K562 (cell line): Measurements from ENCODE around the gene NCOA1. TPM values are rescaled to one million over a fixed set of nuclear protein-coding genes. Genes with fewer than 3 reads are reported as not detected.

Source experiments
- ATAC-seq: fragments of 200-7000 bp; cut with Tn5 transposase; 3 replicates; pipeline ENCODE4 v1.9.1; 2020; ENCODE audit warnings: moderate library complexity
- BruUV-seq: library from RNA; stranded (reverse); fragments of 400-500 nt; replicated peaks from 2 replicates; lab custom pipeline; 2021; lab: Mats Ljungman, UMichigan
- CTCF ChIA-PET: fragments of 300-600 bp; formaldehyde crosslinking; extraction: SDS; loops from one replicate; lab custom pipeline; 2021; ENCODE audit warnings: low intra/inter-chr PET ratio; lab: Yijun Ruan, JAX
- POLR2A ChIA-PET: fragments of 300-600, 350-650 bp; sonication (Branson Sonifier 250); formaldehyde crosslinking; extraction: SDS; loops from one replicate; lab custom pipeline; 2021; ENCODE audit warnings: antibody characterized with exemption, inconsistent platforms; lab: Yijun Ruan, JAX
- DNase-seq, 4 experiments: peaks; one replicate each; pipeline versions ENCODE4 v3.0.0 to v3.0.0-alpha.2; 2011 to 2018; ENCODE audit warnings: low spot score in 3 of 4, mixed read lengths in 3 of 4; ENCODE audit errors: extremely low read depth in 1 of 4
- FAIRE-seq: peaks from 2 replicates; lab custom pipeline; 2011; peaks lifted over from hg19 to GRCh38; lab: Jason Lieb, UNC
- H2AFZ ChIP-seq: 2 replicates; pipeline ENCODE4 v1.6.0; 2011; ENCODE audit warnings: low read depth, low read length, control low read depth, inconsistent platforms
- H3K27ac ChIP-seq: fragments of 200-600 bp; 3 replicates; pipeline ENCODE4 v1.8.0; 2011; ENCODE audit warnings: low read depth, mild to moderate bottlenecking, control low read depth, inconsistent platforms, low read length, moderate library complexity, mixed read lengths; ENCODE audit errors: extremely low read depth
- H3K27me3 ChIP-seq, 2 experiments: fragments of 300-600 bp in 1 of 2; 2 replicates in 1 of 2; 3 replicates in 1 of 2; pipeline versions ENCODE4 v1.6.0 to v1.8.0; 2011; ENCODE audit warnings: inconsistent platforms in 2 of 2, low read length in 2 of 2, mild to moderate bottlenecking in 1 of 2, mixed read lengths in 1 of 2, moderate library complexity in 1 of 2; ENCODE audit not compliant: control insufficient read depth in 2 of 2, insufficient read depth in 2 of 2
- H3K36me3 ChIP-seq: fragments of 300-600 bp; 3 replicates; pipeline ENCODE4 v1.8.0; 2011; ENCODE audit warnings: mild to moderate bottlenecking, low read length, inconsistent platforms; ENCODE audit not compliant: control insufficient read depth, insufficient read depth
- H3K4me1 ChIP-seq, 2 experiments: fragments of 200-600 bp in 1 of 2; replicated peaks in 1 of 2; 2 replicates in 1 of 2; 3 replicates in 1 of 2; pipeline versions ENCODE4 v1.5.1 to v1.8.0; 2011; ENCODE audit warnings: inconsistent platforms in 2 of 2, low read length in 2 of 2, mild to moderate bottlenecking in 1 of 2, mixed read lengths in 1 of 2, moderate library complexity in 1 of 2; ENCODE audit not compliant: control insufficient read depth in 2 of 2, insufficient read depth in 2 of 2
- H3K4me2 ChIP-seq: 2 replicates; pipeline ENCODE4 v1.6.1; 2011; ENCODE audit warnings: low read length, control low read depth, inconsistent platforms, mixed read lengths; ENCODE audit not compliant: insufficient read depth
- H3K4me3 ChIP-seq: fragments of 200-600 bp; sonication (generic), shearing (Covaris generic); 2 replicates; pipeline ENCODE4 v1.5.1; 2016; ENCODE audit warnings: control low read depth, inconsistent platforms
- H3K79me2 ChIP-seq: fragments of 200-600 bp; 3 replicates; pipeline ENCODE4 v1.8.0; 2011; ENCODE audit warnings: low read length, inconsistent platforms; ENCODE audit not compliant: control insufficient read depth, insufficient read depth
- H3K9ac ChIP-seq, 2 experiments: 2 replicates each; pipeline versions ENCODE4 v1.6.0 to v1.6.1; 2011; ENCODE audit warnings: low read depth in 2 of 2, low read length in 2 of 2, control low read depth in 1 of 2, inconsistent platforms in 1 of 2, mild to moderate bottlenecking in 1 of 2, mixed read lengths in 1 of 2; ENCODE audit not compliant: insufficient read depth in 1 of 2
- H3K9me1 ChIP-seq: one replicate; pipeline ENCODE4 v1.6.0; 2011; ENCODE audit warnings: inconsistent platforms, mild to moderate bottlenecking, low read length, moderate library complexity; ENCODE audit not compliant: control insufficient read depth, insufficient read depth
- H3K9me3 ChIP-seq: replicated peaks from 2 replicates; pipeline ENCODE4 v1.5.1; 2011; ENCODE audit warnings: low read depth, low read length, inconsistent platforms; ENCODE audit not compliant: control insufficient read depth, insufficient read depth
- H4K20me1 ChIP-seq: replicated peaks from 2 replicates; pipeline ENCODE4 v1.6.1; 2011; ENCODE audit warnings: low read length, inconsistent platforms, mixed read lengths; ENCODE audit not compliant: control insufficient read depth, insufficient read depth
- ETV5 ChIP-seq: sonication (generic); formaldehyde crosslinking; IDR thresholded peaks from 2 replicates; pipeline ENCODE4 v1.4.0; 2020; ENCODE audit warnings: low read depth, mild to moderate bottlenecking, missing genetic modification reagents
- TRIM28 ChIP-seq: fragments of 450-650 bp; IDR thresholded peaks from 2 replicates; pipeline ENCODE4 v1.6.1; 2017
- ZBTB1 ChIP-seq: sonication (generic); formaldehyde crosslinking; IDR thresholded peaks from 2 replicates; pipeline ENCODE4 v1.8.1; 2023; ENCODE audit warnings: missing genetic modification reagents, low read depth, mild to moderate bottlenecking, borderline replicate concordance
- WGBS: fragments of 100-300 bp; shearing (Covaris generic); methylation state at CpG from one replicate; pipeline ENCODE4 v1.1.6; 2016; ENCODE audit warnings: low coverage, mixed read lengths; ENCODE audit not compliant: insufficient coverage; ENCODE audit errors: missing lambda C conversion rate; 5-methylcytosine and 5-hydroxymethylcytosine counted together
- in situ Hi-C: fragments of 300-500 bp; cut with MboI; formaldehyde crosslinking; loops from 4 replicates; pipeline ENCODE4 v1.15.0; 2018; ENCODE audit warnings: inconsistent platforms, mixed read lengths
- intact Hi-C: fragments of 100-400 bp; cut with micrococcal nuclease; formaldehyde crosslinking; loops from 2 replicates; pipeline ENCODE4 v1.14.2; 2022
- polyA plus RNA-seq, 8 experiments: library from polyadenylated mRNA; depleted of rRNA in 4 of 8; stranded (reverse) in 5 of 8; unstranded in 3 of 8; fragments of >200 nt; fragmentation: Nextera tagmentation in 2 of 8; fragmentation: Illumina TruSeq in 1 of 8; extraction: Ambion mirVana in 2 of 8; extraction: Trizol in 1 of 8; gene quantifications; 2 replicates each; pipeline versions ENCODE4 v1.2.1 to v1.2.3, GENCODE V29; 2011 to 2014; ENCODE audit warnings: inconsistent platforms in 1 of 8, missing spikeins in 1 of 8
- total RNA-seq, 7 experiments: library from RNA; depleted of rRNA in 6 of 7; stranded (reverse); fragments of >200 nt in 6 of 7; fragmentation: Illumina TruSeq in 2 of 7; extraction: Trizol in 2 of 7; gene quantifications; 2 replicates each; pipeline versions ENCODE4 v1.2.1 to v1.2.3, GENCODE V29; 2011 to 2021; ENCODE audit warnings: low replicate concordance in 1 of 7

The NCOA1 gene
- total and polyA plus RNA-seq, 9 of the 15 experiments (the other 6 are each of a cell fraction or from before 2014, with no cell fraction given), result 4.9 to 25.7 (median 17.0) TPM

DNA sequence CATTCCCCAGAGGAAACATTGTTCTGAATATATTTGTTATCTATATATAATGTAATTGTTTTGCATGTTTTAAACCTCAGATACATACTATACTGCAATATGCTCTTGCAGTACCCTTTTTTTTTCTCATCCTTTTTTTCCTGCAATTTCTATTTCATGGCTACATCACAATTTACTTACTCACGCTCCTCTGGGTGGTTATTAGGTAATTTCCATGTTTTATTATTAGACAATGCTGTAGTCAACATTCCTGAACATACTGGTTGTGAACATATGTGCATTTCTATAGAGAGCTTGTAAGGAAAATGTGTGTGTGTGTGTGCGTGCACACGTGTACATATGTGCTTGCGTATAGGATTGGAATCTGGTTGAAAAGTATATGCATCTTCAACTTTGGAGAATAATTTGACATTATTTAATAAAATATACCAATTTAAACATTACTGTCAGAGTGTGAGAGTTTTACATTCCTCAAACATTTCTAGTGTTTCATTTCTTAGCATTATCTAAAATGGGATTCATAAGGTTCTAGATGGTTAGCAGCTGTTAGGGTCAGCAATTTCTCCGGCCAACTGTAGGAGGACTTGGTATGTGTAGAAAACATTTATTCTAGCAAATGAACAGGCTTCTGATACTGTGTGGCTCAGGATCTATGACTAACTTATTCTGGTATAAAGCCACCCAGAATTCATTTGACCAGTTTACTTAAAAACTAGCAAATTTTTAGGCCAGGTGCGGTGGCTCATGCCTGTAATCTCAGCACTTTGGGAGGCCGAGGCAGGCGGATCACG lies 22.4 kb downstream of the NCOA1 start:
- in situ Hi-C loops, result no loop called here
- ATAC-seq, result no peak
- Histone ChIP-seq H3K9me1 (no peaks in the 10 kb centered on the region), H3K36me3 (no peaks in the 10 kb centered on the region), H3K9ac (no peak overlapping the region), H3K27ac (no peak overlapping the region), H3K4me2 (no peak overlapping the region), H3K4me3 (no peak overlapping the region), H3K9me3 (no peaks in the 10 kb centered on the region), H3K79me2 (peaks cover 74% of the 10 kb centered on the region), H3K27me3 (no peaks in the 10 kb centered on the region), H4K20me1 (no peaks in the 10 kb centered on the region; the same call in 1 of the 2 replicates), H3K4me1 (peaks cover 10 to 19% of the 10 kb centered on the region in 2 experiments; a peak in 4 of 5 replicates), H2AFZ (no peak overlapping the region)
- CTCF ChIA-PET, result no interaction called here
- 98% methylated on average over 8 of the region's 9 CpGs for WGBS
- no peak for DNase-seq
- BruUV-seq, result no TSS peak
- intact Hi-C loops, result no loop called here
- POLR2A ChIA-PET, result interaction anchor here (0.8 kb wide), 1 partner anchor 23 kb away, joined by 3 read pairs; the partner anchor contains the start of gene NCOA1
- TF ChIP-seq ETV5 (CRISPR knock-in tag), result no peak
- TF ChIP-seq ZBTB1 (CRISPR knock-in tag), result no peak
- FAIRE-seq, result no peak

DNA sequence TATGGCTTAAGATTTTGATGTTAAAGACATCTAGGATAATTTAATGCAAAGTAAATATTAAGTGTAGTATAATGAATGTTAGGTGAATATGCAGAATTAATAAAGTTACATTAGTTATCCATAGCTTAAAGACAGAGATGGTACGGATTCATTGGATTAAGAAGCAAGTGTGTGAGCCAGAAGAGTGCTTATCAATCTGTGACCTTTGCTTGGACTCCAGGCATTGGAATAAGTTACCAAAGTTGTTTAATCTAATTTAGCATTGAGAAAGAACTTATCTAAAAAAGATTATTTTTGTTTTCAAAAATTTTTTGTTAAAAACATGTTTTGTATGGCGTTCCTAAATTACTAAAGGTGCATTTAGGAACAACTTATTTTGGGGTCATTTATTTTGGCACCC lies 23.8 kb downstream of the NCOA1 start:
- Histone ChIP-seq H3K27me3 (no peaks in the 10 kb centered on the region), H3K27ac (no peak overlapping the region), H3K4me1 (peaks cover 10 to 14% of the 10 kb centered on the region in 2 experiments; a peak in 3 of 5 replicates), H4K20me1 (no peaks in the 10 kb centered on the region), H3K36me3 (no peaks in the 10 kb centered on the region), H3K9me1 (no peaks in the 10 kb centered on the region), H3K4me3 (no peak overlapping the region), H2AFZ (no peak overlapping the region), H3K9ac (no peak overlapping the region), H3K9me3 (no peaks in the 10 kb centered on the region), H3K79me2 (peaks cover 71% of the 10 kb centered on the region), H3K4me2 (no peak overlapping the region)
- intact Hi-C loops, result no loop called here
- FAIRE-seq (no peak), ATAC-seq (no peak), DNase-seq (no peak)
- 79% methylated on average over 2 of the region's 2 CpGs for WGBS
- TF ChIP-seq TRIM28, result no peak
- BruUV-seq, result no TSS peak
- in situ Hi-C loops, result no loop called here
- ChIA-PET CTCF (no interaction called here), POLR2A (interaction anchor here (2.4 kb wide), 1 partner anchor 8 kb away, joined by 13 read pairs; no protein-coding TSS in a partner anchor)
